Astrocyte (in vitro differentiated cells and primary cell): Measurements from ENCODE around the gene ARHGEF26. TPM values are rescaled to one million over a fixed set of nuclear protein-coding genes. Genes with fewer than 3 reads are reported as not detected.

ENCODE experiments used
- DNase-seq: peaks from one replicate; pipeline ENCODE4 v3.0.0-alpha.2; 2010; ENCODE audit warnings: low read depth
- FAIRE-seq: peaks from 2 replicates; lab custom pipeline; 2011; peaks lifted over from hg19 to GRCh38; lab: Jason Lieb, UNC
- H2AFZ ChIP-seq: 2 replicates; pipeline ENCODE4 v1.6.0; 2012; ENCODE audit warnings: low read depth, low read length, inconsistent platforms
- H3K27ac ChIP-seq: 2 replicates; pipeline ENCODE4 v1.5.1; 2011; ENCODE audit warnings: low read depth, low read length, inconsistent platforms
- H3K27me3 ChIP-seq: 2 replicates; pipeline ENCODE4 v1.6.0; 2011; ENCODE audit warnings: low read length, inconsistent platforms; ENCODE audit not compliant: insufficient read depth
- H3K36me3 ChIP-seq: 2 replicates; pipeline ENCODE4 v1.5.1; 2011; ENCODE audit warnings: low read length, inconsistent platforms; ENCODE audit not compliant: insufficient read depth
- H3K4me1 ChIP-seq: 2 replicates; pipeline ENCODE4 v1.5.1; 2011; ENCODE audit warnings: low read length, inconsistent platforms; ENCODE audit not compliant: insufficient read depth
- H3K4me2 ChIP-seq: 2 replicates; pipeline ENCODE4 v1.6.0; 2012; ENCODE audit warnings: low read length, inconsistent platforms
- H3K4me3 ChIP-seq: 2 replicates; pipeline ENCODE4 v1.5.1; 2011; ENCODE audit warnings: low read depth, mild to moderate bottlenecking, low read length, inconsistent platforms; ENCODE audit not compliant: insufficient read depth
- H3K79me2 ChIP-seq: 2 replicates; pipeline ENCODE4 v1.6.0; 2012; ENCODE audit warnings: mild to moderate bottlenecking, low read length, inconsistent platforms; ENCODE audit not compliant: insufficient read depth
- H3K9ac ChIP-seq: 2 replicates; pipeline ENCODE4 v1.6.0; 2012; ENCODE audit warnings: mild to moderate bottlenecking, low read length, inconsistent platforms
- H3K9me3 ChIP-seq: 2 replicates; pipeline ENCODE4 v1.5.1; 2012; ENCODE audit warnings: low read depth, mild to moderate bottlenecking, low read length, inconsistent platforms; ENCODE audit not compliant: insufficient read depth
- H4K20me1 ChIP-seq: 2 replicates; pipeline ENCODE4 v1.6.0; 2012; ENCODE audit warnings: low read length, inconsistent platforms; ENCODE audit not compliant: insufficient read depth
- H3K27ac Mint-ChIP-seq: one replicate; pipeline ENCODE4 v1.8.0; 2021; ENCODE audit warnings: mild to moderate bottlenecking, mixed read lengths; ENCODE audit not compliant: unreplicated experiment
- H3K27me3 Mint-ChIP-seq: one replicate; pipeline ENCODE4 v1.8.0; 2021; ENCODE audit warnings: low read depth, mixed read lengths; ENCODE audit not compliant: unreplicated experiment
- H3K36me3 Mint-ChIP-seq: one replicate; pipeline ENCODE4 v1.8.0; 2021; ENCODE audit warnings: low read depth, mixed read lengths; ENCODE audit not compliant: unreplicated experiment
- H3K4me1 Mint-ChIP-seq: one replicate; pipeline ENCODE4 v1.8.0; 2021; ENCODE audit warnings: low read depth, mixed read lengths; ENCODE audit not compliant: unreplicated experiment
- H3K4me3 Mint-ChIP-seq: one replicate; pipeline ENCODE4 v1.8.0; 2021; ENCODE audit warnings: mild to moderate bottlenecking, moderate library complexity, mixed read lengths; ENCODE audit not compliant: unreplicated experiment
- H3K9me3 Mint-ChIP-seq: one replicate; pipeline ENCODE4 v1.8.0; 2021; ENCODE audit warnings: mild to moderate bottlenecking, mixed read lengths; ENCODE audit not compliant: unreplicated experiment
- CTCF ChIP-seq: IDR thresholded peaks from 2 replicates; pipeline ENCODE4 v1.5.1; 2011; ENCODE audit warnings: low read depth, mild to moderate bottlenecking, inconsistent platforms, low read length, moderate library complexity; ENCODE audit not compliant: insufficient read depth
- EZH2 ChIP-seq: IDR thresholded peaks from 2 replicates; pipeline ENCODE4 v1.6.1; 2012; ENCODE audit warnings: mild to moderate bottlenecking, low read length, inconsistent platforms; ENCODE audit not compliant: insufficient read depth
- total RNA-seq: library from RNA; stranded (reverse); gene quantifications from 2 replicates; pipeline ENCODE4 v1.2.1, GENCODE V29; 2021

ARHGEF26 gene
- total RNA-seq, 1 donor from 2014 or later = 1.7 TPM

- Histone ChIP-seq H3K9ac (no peak overlapping the region), H4K20me1 (no peaks in the 10 kb centered on the region), H3K9me3 (no peaks in the 10 kb centered on the region), H3K4me1 (no peaks in the 10 kb centered on the region), H3K4me2 (no peak overlapping the region), H3K27ac (no peak overlapping the region), H2AFZ (no peak overlapping the region), H3K4me3 (no peak overlapping the region), H3K27me3 (no peaks in the 10 kb centered on the region), H3K36me3 (no peaks in the 10 kb centered on the region), H3K79me2 (no peaks in the 10 kb centered on the region)
- Mint-ChIP-seq H3K36me3 (no peaks in the 10 kb centered on the region), H3K27ac (no peak overlapping the region), H3K27me3 (no peaks in the 10 kb centered on the region), H3K4me3 (no peak overlapping the region), H3K9me3 (peaks cover 2% of the 10 kb centered on the region), H3K4me1 (no peaks in the 10 kb centered on the region)
- TF ChIP-seq EZH2 = no peak
- no peak for TF ChIP-seq CTCF
- DNase-seq (no peak), FAIRE-seq (no peak)
Measured at GRCh38 chr3:154137036-154137435, 15.8 kb downstream of the ARHGEF26 start.

GRCh38 chr3:154139996-154140436, 18.8 kb downstream of the ARHGEF26 start:
- H4K20me1 ChIP-seq = no peaks in the 10 kb centered on the region
- H3K4me2 ChIP-seq = no peak overlapping the region
- H3K27ac ChIP-seq = no peak overlapping the region
- DNase-seq (no peak), FAIRE-seq (no peak)
- H3K4me1 ChIP-seq = no peaks in the 10 kb centered on the region
- H3K4me3 ChIP-seq = no peak overlapping the region
- Mint-ChIP-seq H3K27ac (no peak overlapping the region), H3K4me3 (no peak overlapping the region), H3K36me3 (no peaks in the 10 kb centered on the region), H3K4me1 (peaks cover 10% of the 10 kb centered on the region), H3K27me3 (no peaks in the 10 kb centered on the region), H3K9me3 (no peaks in the 10 kb centered on the region)
- no peaks in the 10 kb centered on the region for H3K79me2 ChIP-seq
- TF ChIP-seq EZH2 (no peak), CTCF (no peak)
- H3K27me3 ChIP-seq = no peaks in the 10 kb centered on the region
- H3K9me3 ChIP-seq = no peaks in the 10 kb centered on the region
- no peak overlapping the region for H2AFZ ChIP-seq
- no peaks in the 10 kb centered on the region for H3K36me3 ChIP-seq
- H3K9ac ChIP-seq = no peak overlapping the region

GRCh38 chr3:154142608-154143007, 21.4 kb downstream of the ARHGEF26 start:
- H3K9me3 Mint-ChIP-seq = no peaks in the 10 kb centered on the region
- no peak for FAIRE-seq
- Histone ChIP-seq H4K20me1 (no peaks in the 10 kb centered on the region), H3K4me3 (no peak overlapping the region), H3K4me2 (no peak overlapping the region), H2AFZ (no peak overlapping the region), H3K4me1 (peaks cover 2% of the 10 kb centered on the region), H3K36me3 (no peaks in the 10 kb centered on the region), H3K27ac (no peak overlapping the region), H3K27me3 (no peaks in the 10 kb centered on the region), H3K9me3 (no peaks in the 10 kb centered on the region), H3K9ac (no peak overlapping the region), H3K79me2 (no peaks in the 10 kb centered on the region)
- no peaks in the 10 kb centered on the region for H3K27me3 Mint-ChIP-seq
- H3K27ac Mint-ChIP-seq = no peak overlapping the region
- no peak overlapping the region for H3K4me3 Mint-ChIP-seq
- peaks cover 16% of the 10 kb centered on the region for H3K4me1 Mint-ChIP-seq
- TF ChIP-seq EZH2 (no peak), CTCF (no peak)
- peak; percentile 30 for DNase-seq
- H3K36me3 Mint-ChIP-seq = no peaks in the 10 kb centered on the region
